ENCODE results near the gene CDC42EP3.

CDC42EP3 gene

GRCh38 chr2:37683241-37683640 is 11.8 kb upstream of the CDC42EP3 start:
- no peak for DNase-seq

- DNase-seq, result no peak
Observed at GRCh38 chr2:37682473-37682872, 11.0 kb upstream of the CDC42EP3 start.

- no peak for DNase-seq
Observed at GRCh38 chr2:37681587-37681986, 10.1 kb upstream of the CDC42EP3 start.

GRCh38 chr2:37679072-37679695 is 7.7 kb upstream of the CDC42EP3 start:
- DNase-seq, result no peak

- no peak for DNase-seq
Observed at GRCh38 chr2:37676274-37676673, 4.8 kb upstream of the CDC42EP3 start.

- DNase-seq, result no peak
Observed at GRCh38 chr2:37674946-37675345, 3.5 kb upstream of the CDC42EP3 start.

GRCh38 chr2:37672870-37673184 is 1.4 kb upstream of the CDC42EP3 start:
- DNase-seq, result no peak

GRCh38 chr2:37672104-37672869 is 845 bp upstream of the CDC42EP3 start:
- peak; percentile 84 for DNase-seq

GRCh38 chr2:37671816-37672103 is 318 bp upstream of the CDC42EP3 start:
- DNase-seq, result no peak

GRCh38 chr2:37670378-37671008 is 949 bp downstream of the CDC42EP3 start:
- DNase-seq, result no peak

GRCh38 chr2:37669446-37669845 is 2.0 kb downstream of the CDC42EP3 start:
- no peak for DNase-seq

- DNase-seq, result no peak
Observed at GRCh38 chr2:37667704-37668103, 3.7 kb downstream of the CDC42EP3 start.

- no peak for DNase-seq
Observed at GRCh38 chr2:37666772-37667171, 4.7 kb downstream of the CDC42EP3 start.

GRCh38 chr2:37665604-37666362 is 5.7 kb downstream of the CDC42EP3 start:
- no peak for DNase-seq

- DNase-seq, result no peak
Observed at GRCh38 chr2:37665043-37665442, 6.4 kb downstream of the CDC42EP3 start.

GRCh38 chr2:37664231-37664643 is 7.2 kb downstream of the CDC42EP3 start:
- DNase-seq, result no peak

GRCh38 chr2:37663390-37663789 is 8.1 kb downstream of the CDC42EP3 start:
- DNase-seq, result no peak

GRCh38 chr2:37659723-37660122 is 11.7 kb downstream of the CDC42EP3 start:
- no peak for DNase-seq

GRCh38 chr2:37658682-37659081 is 12.8 kb downstream of the CDC42EP3 start:
- no peak for DNase-seq

- no peak for DNase-seq
Observed at GRCh38 chr2:37657471-37657870, 14.0 kb downstream of the CDC42EP3 start.

- DNase-seq, result peak; percentile 59
Observed at GRCh38 chr2:37656512-37657423, 14.7 kb downstream of the CDC42EP3 start.

- no peak for DNase-seq
Observed at GRCh38 chr2:37654932-37655841, 16.3 kb downstream of the CDC42EP3 start.

Measured in COR-L47 (cell line).